NCI-H460 (cell line): ENCODE measurements around the gene DOCK11. TPM values are rescaled to one million over a fixed set of nuclear protein-coding genes. Genes with fewer than 3 reads are reported as not detected.
"Not testable (repeated sequence)": the region's sequence is repeated elsewhere in the genome, so short reads cannot be mapped to it uniquely, and the experiment has no call there.

ENCODE experiments used
- DNase-seq: peaks from one replicate; pipeline ENCODE4 v3.0.0-alpha.2; 2016; ENCODE audit warnings: low read depth; ENCODE audit errors: extremely low read depth
- total RNA-seq: library from RNA; depleted of rRNA; stranded (reverse); fragments of >200 nt; shearing (Covaris generic); gene quantifications from 2 replicates; pipeline ENCODE4 v1.2.3, GENCODE V29; 2014

DOCK11 gene
- total RNA-seq, 1 experiment from 2014 or later = 25.0 TPM

DNA sequence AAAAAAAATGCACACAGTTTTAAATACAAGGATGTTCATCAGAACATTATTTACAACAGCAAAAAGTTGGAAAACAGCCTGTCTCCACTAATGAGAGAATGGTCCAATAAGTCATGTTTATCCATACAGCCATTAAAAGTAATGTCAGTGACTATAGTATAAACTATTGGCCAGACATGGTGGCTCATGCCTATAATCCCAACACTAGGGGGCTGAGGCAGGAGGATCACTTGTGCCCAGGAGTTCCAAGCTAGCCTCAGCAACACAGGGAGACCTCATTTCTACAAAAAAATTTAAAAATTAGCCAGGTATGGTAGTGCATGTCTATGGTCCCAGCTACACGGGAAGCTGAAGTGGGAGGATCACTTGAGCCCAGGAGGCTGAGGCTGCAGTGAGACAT, 183.7 kb downstream of the DOCK11 start:
- DNase-seq = no peak

GRCh38 chrX:118682258-118683014, 186.8 kb downstream of the DOCK11 start:
- DNase-seq = no peak

DNA sequence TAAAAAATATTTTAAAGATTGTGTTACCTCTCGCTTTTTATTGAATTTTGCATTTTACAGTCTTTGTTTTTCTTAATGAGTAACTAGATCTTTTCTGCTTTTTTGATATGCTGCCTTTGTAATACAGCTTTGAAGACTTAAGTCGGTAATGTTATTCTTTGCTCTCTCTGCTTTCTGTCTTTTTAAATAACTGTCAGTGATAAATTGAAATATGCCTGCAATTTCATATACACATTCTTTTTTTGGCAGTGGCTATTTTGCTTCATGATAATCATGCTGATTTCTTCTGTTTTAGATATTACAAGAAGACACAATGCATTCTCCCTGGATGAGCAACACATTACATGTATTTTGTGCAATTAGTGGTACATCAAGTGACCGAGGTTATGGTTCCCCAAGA, 189.8 kb downstream of the DOCK11 start:
- no peak for DNase-seq

- DNase-seq = no peak
Measured at GRCh38 chrX:118688935-118689334, 193.3 kb downstream of the DOCK11 start.

DNA sequence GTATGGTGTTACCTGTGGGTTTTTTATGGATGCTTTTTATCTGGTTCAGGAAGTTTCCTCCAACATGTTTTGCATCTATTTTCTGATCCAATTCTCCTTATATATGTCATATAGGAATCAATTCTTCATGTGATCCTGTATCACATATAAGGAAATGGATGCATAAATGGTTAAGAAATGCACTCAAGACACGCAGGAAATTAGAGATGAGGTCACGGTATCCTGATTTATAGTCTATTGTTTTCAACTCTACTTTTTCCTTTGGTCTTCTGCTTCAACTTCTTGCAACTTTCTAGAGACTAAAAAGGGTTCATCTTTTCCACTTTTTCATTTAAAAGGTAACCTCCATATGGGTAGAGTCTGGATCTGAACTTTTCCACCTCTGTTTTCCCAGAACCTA, 198.2 kb downstream of the DOCK11 start:
- DNase-seq = no peak

DNA sequence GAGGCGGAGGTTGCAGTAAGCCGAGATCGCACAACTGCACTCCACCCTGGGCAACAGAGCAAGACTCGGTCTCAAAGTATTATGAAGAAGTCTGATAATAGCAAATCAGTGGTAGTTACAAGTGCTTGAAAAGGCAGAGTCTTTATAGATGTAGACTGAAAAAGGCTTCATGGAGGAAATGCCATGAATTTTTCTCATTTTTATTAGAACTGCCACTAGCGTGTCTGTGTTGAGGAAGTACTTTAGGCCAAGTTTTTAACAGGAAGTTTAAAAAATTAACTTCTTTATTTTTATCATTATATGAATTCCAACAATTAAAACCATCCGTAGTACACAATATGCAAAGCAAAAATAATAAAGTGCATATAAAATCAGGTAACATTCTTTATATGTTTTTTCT, 199.0 kb downstream of the DOCK11 start:
- no peak for DNase-seq

DNA sequence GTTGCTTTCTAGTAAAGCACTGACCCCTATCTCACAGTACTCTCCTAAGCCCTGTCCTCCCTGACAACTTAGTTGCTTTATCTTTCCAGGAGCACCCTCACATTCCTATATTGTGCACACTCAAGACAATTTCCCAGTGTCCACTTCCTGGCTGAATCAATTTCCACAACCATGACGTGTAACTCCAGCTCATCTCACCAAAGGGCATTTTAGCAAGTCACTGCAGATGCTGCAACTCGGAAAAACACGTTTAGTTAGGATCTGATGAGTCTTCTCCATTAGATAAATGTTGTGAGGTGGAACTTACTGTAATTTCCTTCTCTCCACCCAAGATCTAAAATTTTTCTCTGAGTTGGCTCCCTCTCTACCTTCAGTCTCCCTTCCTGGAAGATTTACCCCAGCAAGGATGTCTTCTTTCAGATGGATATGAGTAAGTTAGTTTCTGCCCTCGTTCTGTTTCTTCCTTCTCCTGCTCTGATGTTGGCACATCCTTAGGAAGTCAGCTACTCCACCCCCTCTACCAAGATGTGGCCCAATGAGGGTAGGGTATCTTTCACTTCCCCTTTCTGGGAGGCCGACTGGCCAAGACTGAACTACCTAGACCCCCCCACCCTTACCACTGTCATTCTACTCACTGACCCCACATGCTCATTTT, 203.0 kb downstream of the DOCK11 start:
- peak; percentile 20 for DNase-seq

DNA sequence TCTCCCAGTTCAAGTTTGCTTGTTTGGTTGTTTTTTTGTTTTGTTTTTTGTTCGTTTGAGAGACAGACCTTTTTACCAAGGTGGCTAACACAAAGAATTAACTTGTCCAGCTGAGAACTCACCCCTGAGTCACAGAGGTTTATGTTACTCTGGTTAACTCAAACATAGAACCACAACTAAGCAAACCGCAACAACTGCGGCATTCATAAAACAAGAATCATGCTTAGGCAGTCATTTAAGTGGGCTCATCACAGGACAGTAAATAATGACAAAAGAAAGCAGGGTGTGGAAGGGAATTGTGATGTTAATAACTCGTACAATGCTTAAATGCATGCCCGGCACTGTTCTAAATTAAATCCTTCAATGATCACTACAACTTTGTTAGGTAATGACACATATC, 207.1 kb downstream of the DOCK11 start:
- DNase-seq = no peak

- DNase-seq = no peak
Measured at GRCh38 chrX:118706681-118707080, 211.1 kb downstream of the DOCK11 start.

DNA sequence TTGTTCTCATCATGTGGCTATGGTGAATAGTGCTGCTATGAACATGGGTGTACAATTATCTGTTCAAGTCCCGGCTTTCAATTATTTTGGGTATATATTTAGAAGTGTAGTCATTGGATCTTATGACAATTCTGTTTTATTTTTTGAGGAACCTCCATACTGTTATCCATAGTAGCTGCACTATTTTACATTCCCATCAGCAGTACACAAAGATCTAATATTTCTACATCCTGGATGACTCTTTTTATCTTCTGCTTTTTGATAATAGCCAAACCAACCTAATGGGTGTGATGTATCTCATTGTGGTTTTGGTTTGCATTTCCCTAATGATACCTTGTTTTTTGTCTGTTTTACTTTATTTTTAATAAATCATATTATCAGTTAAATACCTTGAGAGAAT, 218.9 kb downstream of the DOCK11 start:
- no peak for DNase-seq

- not testable (repeated sequence) for DNase-seq
Measured at GRCh38 chrX:118715917-118716316, 220.3 kb downstream of the DOCK11 start.

GRCh38 chrX:118716833-118717232, 221.2 kb downstream of the DOCK11 start:
- DNase-seq = not testable (repeated sequence)

GRCh38 chrX:118717678-118718391, 222.2 kb downstream of the DOCK11 start:
- no peak for DNase-seq

DNA sequence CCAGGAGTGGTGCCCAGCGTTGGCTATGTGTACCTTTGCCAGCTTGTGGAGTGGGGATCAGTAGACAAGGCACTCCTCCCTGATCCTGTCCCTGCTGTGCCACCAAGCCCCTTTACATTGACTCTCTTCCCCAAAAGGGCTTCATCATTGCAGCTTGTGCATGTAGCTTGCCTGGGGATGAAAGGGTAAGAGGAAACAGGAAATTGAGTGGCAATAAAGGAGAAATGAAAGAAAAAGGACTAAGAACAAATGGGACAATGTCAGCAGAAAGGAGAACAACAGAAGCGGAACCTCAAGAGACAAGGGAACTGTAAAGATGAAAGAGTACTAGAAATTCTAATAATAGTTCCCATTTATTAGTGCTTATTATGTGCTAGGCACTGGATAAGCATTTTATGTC, 223.1 kb downstream of the DOCK11 start:
- DNase-seq = no peak

DNA sequence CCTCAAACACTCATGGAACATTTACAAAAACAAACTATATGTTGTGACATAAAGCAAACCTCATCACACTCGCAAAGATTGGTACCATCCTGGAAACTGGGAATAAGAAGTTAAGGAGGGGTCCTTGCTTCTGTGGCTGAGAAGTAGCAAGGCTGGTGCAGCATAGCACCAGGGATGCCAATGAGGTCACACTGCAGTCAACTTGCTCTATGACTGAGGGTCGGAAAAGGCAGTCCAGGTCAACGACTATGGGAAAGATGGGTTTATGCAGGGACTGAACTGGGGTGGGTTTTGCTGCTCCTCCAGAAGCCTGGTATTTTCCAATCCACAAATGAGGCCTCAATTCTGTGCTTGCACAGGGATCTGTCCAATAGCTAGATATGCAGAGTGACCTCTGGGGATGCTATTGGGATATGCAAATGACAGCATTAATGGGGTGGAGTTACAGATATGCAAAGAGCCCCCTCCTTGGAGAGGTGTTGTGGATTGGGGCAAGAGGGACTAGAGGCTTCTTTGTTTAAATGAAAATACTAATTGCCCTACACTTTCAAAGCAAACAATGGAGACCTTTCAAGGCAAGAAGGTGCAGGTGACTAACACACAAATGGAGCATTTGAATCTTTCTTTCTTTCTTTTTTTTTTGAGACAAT, 224.6 kb downstream of the DOCK11 start:
- no peak for DNase-seq

GRCh38 chrX:118723376-118723775, 227.8 kb downstream of the DOCK11 start:
- DNase-seq = no peak

DNA sequence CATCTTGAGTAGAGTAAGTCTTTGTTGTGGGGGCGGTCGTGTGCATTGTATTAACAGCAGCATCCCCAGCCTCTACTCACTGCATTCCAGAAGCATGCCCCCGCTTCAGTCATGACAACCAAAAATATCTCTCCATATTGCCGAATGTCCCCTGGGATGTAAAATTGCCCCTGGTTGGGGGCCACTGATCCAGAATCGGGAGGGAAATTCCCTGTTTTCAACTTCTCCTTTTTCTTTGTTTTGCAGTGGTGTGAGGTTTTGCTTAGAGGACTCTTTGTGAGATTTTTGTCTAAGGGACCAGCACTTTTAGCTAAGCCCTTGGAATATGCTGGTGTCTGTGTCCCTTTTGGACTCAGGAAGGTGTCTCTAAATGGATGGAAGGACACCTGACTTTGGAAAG, 228.8 kb downstream of the DOCK11 start:
- no peak for DNase-seq

DNA sequence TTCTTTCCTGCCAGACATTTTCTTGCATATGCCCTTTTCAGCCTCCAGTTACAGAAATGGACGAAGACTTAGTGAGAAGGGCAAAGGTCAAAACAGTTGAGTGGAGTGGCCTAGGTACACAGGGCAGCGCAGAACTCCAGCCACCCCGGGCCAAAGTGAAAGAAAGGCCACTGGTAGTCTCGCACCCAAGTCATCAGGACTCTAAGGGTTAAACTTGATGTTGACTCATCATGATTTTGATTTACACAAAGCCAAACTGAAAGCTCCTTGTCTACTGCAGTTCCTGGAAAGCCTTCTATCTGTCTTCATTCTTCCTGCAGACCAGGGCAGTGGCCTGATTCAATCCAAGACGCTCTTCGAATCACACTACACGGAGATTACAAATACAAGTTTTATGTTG, 229.2 kb downstream of the DOCK11 start:
- peak; percentile 2 for DNase-seq

GRCh38 chrX:118726396-118726795, 230.8 kb downstream of the DOCK11 start:
- no peak for DNase-seq

GRCh38 chrX:118726887-118727685, 231.5 kb downstream of the DOCK11 start, which contains the start of gene IL13RA1:
Gene IL13RA1, plus strand, starts transcription at chrX:118727606. Its CDS starts 33 bp downstream, at chrX:118727639.
- DNase-seq = peak; percentile 86
